ENCODE measurements around the gene TIMP2.

DNA sequence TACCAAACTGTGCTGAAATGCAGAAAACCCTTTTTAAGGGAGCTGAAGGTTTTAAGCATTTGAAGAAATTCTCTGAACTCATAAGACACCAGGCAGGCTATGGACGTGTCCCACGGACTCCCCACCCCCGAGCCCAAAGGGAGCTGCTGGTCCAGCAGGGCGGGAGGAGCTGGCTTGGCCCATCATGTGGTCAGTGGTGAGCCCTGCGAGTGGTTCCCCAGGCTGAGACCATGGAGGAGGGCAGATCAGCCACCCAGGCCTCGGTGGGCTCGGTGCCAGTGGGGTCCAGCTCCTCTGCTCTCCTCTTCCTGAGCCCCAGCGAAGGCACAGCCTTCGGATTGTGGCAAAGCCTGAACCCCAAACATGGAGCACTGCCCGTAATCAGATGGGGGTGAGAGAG lies 27.5 kb upstream of the TIMP2 start:
- TF ChIP-seq CTCF (IDR thresholded peaks at IDR 0.05): no peak
- TF ChIP-seq POLR2A (IDR thresholded peaks at IDR 0.05): no peak

All from uterus (tissue), 2 donors.